Fibroblast of the aortic adventitia (primary cell): ENCODE measurements around the gene AMDHD2. TPM values are rescaled to one million over a fixed set of nuclear protein-coding genes. Genes with fewer than 3 reads are reported as not detected.

Experiments
- DNase-seq: peaks from one replicate; pipeline ENCODE4 v3.0.0-alpha.2; 2010; ENCODE audit warnings: low read depth
- H3K4me3 ChIP-seq: 2 replicates; pipeline ENCODE4 v1.5.1; 2011; ENCODE audit warnings: low read depth, mild to moderate bottlenecking, control low read depth, low read length, moderate library complexity
- total RNA-seq: library from RNA; depleted of rRNA; stranded (reverse); fragments of >200 nt; gene quantifications from 2 replicates; pipeline ENCODE4 v1.2.3, GENCODE V29; 2012; ENCODE audit warnings: low replicate concordance
- TF ChIP-seq, protein P1 (sequence below): IDR thresholded peaks from 2 replicates; pipeline ENCODE4 v1.5.1; 2011; ENCODE audit warnings: mild to moderate bottlenecking, low read length, control low read depth, inconsistent platforms; ENCODE audit not compliant: insufficient read depth

The AMDHD2 gene
- total RNA-seq, 1 donor = 59.9 TPM

DNA sequence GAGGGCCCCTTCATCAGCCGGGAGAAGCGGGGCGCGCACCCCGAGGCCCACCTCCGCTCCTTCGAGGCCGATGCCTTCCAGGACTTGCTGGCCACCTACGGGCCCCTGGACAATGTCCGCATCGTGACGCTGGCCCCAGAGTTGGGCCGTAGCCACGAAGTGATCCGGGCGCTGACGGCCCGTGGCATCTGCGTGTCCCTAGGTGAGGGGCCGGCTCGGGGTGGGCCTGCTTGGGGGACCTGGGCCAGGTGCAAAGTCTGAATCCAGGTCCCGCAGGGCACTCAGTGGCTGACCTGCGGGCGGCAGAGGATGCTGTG is 7.6 kb downstream of the AMDHD2 start:
- TF ChIP-seq, protein P1, sequence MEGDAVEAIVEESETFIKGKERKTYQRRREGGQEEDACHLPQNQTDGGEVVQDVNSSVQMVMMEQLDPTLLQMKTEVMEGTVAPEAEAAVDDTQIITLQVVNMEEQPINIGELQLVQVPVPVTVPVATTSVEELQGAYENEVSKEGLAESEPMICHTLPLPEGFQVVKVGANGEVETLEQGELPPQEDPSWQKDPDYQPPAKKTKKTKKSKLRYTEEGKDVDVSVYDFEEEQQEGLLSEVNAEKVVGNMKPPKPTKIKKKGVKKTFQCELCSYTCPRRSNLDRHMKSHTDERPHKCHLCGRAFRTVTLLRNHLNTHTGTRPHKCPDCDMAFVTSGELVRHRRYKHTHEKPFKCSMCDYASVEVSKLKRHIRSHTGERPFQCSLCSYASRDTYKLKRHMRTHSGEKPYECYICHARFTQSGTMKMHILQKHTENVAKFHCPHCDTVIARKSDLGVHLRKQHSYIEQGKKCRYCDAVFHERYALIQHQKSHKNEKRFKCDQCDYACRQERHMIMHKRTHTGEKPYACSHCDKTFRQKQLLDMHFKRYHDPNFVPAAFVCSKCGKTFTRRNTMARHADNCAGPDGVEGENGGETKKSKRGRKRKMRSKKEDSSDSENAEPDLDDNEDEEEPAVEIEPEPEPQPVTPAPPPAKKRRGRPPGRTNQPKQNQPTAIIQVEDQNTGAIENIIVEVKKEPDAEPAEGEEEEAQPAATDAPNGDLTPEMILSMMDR = no peak
- DNase-seq = no peak
- no peak overlapping the region for H3K4me3 ChIP-seq

DNA sequence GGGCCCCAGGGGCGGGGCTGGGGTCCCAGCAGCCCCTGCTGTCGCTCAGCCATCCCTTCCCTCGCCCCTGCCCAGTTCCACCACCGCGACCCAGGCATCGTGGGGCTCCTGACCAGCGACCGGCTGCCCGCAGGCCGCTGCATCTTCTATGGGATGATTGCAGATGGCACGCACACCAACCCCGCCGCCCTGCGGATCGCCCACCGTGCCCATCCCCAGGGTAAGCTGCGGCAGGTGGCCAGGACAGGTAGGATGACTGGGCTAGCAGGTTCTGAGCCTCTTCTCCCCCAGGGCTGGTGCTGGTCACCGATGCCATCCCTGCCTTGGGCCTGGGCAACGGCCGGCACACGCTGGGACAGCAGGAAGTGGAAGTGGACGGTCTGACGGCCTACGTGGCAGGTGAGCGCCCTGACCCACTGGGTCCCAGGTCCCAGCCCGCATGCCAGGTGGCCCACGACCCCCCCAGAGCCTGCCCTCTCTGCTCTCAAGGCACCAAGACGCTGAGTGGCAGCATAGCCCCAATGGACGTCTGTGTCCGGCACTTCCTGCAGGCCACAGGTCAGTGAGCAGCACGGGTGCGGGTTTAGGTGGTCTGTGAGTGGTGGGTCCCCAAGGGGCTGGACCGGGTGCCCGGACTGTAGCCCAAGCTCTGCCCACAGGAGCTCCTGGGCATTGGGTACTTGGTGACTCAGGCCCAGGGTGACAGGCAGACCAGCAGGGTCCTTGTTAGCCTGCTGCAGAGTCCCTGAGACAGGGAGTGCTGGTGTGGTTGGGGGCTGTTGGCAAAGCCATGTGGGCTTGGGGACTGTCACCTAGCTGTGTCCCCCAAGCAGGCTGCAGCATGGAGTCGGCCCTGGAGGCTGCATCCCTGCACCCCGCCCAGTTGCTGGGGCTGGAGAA is 8.2 kb downstream of the AMDHD2 start:
- DNase-seq = no peak
- TF ChIP-seq, protein P1 = no peak
- H3K4me3 ChIP-seq = no peak overlapping the region

DNA sequence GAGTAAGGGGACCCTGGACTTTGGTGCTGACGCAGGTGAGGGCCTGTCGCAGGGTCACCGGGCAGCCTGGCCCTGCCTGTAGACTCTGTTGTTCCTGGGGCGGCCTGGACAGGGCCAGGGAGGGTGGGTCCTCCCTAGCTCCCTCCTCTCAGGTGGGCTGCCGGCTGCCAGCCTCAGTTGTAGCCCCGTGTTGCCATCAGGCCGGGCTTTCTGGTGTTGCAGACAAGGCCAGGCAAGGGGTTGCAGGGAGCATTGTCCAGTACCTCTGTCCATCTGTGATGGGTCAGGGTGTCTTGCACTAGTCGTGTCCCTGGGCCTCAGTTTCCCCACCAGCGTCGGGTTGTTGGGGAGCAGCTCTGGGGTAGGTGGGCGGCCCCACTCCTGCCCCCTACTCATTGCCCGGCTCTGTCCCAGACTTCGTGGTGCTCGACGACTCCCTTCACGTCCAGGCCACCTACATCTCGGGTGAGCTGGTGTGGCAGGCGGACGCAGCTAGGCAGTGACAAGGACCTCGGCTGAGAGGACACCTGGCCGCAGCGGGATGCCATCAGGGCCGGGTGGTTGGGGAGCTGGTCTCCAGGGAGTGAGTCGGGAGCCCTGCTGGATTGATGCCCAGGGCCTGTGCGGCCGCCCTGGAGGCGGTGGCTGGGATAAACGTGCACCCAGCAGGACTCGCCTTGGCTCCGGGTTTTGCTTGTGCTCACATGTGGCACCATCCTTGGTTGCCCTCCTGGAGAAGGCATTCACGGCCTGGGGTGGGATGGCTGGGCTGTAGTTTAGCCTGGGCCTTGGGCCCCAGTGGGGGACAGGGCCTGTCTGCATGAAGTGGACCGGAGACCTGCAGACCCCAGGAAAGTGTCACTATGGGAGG is 9.1 kb downstream of the AMDHD2 start:
- no peak for DNase-seq
- TF ChIP-seq, protein P1 = no peak

DNA sequence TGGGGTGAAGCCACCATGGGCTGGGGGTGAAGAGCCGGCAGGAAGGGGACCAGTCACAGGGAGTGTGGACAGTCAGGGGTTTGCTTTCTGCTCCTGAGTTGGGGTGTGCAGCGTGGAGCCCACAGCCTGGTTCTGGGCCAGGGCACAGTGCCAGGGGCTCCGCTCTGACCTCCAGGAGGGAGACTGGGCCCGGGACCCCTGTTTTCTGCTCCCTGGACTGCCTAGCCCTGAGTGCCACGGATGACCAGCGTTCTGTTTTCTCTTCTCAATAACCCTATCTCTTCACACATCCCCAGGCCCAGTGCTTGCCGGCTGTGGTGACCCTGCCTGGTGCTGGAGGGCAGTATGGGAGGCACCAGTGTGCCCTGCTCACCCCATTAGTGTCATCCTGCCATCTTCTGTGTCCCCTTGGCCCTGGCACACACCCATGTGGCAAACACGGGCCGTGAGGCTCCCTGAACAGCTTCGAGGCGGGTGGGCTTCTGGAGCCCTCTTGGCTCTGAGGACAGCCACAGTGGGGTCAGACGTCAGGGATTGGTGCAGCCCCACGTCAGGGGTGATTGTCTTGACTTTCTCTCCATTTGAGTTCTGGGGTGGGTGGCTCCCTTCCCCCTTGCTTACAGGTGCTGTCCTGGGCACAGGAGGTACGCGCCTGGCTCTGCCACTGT is 9.9 kb downstream of the AMDHD2 start:
- DNase-seq = no peak
- TF ChIP-seq, protein P1 = no peak
- H3K4me3 ChIP-seq = no peak overlapping the region

More for the DNA sequence above, 9.1 kb downstream of the AMDHD2 start:
- no peak overlapping the region for H3K4me3 ChIP-seq

DNA sequence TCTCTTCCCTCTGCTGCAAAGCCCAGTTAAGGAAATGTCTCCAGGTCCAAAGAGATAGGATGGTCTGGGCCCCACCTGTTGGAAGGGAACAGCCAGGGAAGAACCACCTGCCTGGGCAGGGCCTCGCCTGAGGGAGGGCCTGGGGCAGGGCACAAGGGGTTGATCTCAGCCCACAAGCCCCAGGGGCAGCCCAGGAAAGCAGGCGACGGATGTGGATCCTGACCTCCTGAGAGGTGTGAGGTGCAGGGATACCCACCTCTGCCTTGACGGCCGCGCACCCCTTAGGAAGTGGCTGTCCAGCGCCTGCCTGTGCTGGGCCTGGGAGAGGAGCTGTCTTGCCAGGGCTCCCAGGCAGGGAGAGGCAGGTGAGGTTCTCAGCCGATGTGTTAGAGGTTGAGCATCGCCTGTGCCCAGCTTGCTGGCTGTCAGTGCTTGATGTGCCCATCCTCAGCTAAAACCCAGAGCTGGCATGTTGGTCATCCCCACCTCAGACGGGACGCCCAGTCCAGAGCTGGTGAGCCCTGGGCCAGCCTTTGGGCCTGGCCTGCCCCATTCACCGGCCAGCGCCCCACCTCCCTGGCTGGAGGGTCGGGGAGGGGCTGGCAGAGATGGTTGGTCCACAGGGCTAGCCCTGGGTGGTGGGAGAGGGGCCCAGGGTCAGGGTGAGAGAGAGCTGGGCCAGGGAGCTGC is 10.6 kb downstream of the AMDHD2 start:
- no peak overlapping the region for H3K4me3 ChIP-seq
- no peak for DNase-seq

More for the DNA sequence above, 10.6 kb downstream of the AMDHD2 start:
- TF ChIP-seq, protein P1 = no peak
